Transverse colon (tissue), 4 donors: ENCODE measurements around the gene GNB3.

Source experiments
- CTCF ChIP-seq, 5 experiments: fragments of 200-600 bp in 3 of 5; fragments of 450-650 bp in 2 of 5; sonication (generic) in 3 of 5; IDR thresholded peaks; 1 replicate in 2 of 5; 2 replicates in 3 of 5; pipeline ENCODE4 v1.5.1; 2016 to 2017; ENCODE audit warnings: antibody characterized with exemption in 5 of 5, inconsistent platforms in 3 of 5, mild to moderate bottlenecking in 2 of 5, moderate library complexity in 1 of 5
- POLR2A ChIP-seq: fragments of 450-650 bp; IDR thresholded peaks from one replicate; pipeline ENCODE4 v1.6.1; 2016; ENCODE audit warnings: antibody characterized with exemption, mild to moderate bottlenecking, moderate library complexity
- POLR2AphosphoS5 ChIP-seq, 3 donors: sonication (generic); formaldehyde crosslinking; IDR thresholded peaks; one replicate each; pipeline ENCODE4 v1.6.1; 2016; ENCODE audit warnings: antibody characterized with exemption in 3 of 3

GRCh38 chr12:6818645-6819044 lies 22.1 kb upstream of the GNB3 start:
- no peak for TF ChIP-seq POLR2A
- TF ChIP-seq POLR2AphosphoS5 (IDR thresholded peaks at IDR 0.05), result no peak
- no peak for TF ChIP-seq CTCF (IDR thresholded peaks at IDR 0.05)
